Upper lobe of left lung (tissue), 4 donors: ENCODE data around the gene APOBEC3C.

Experiments
- POLR2A ChIP-seq, 4 donors: fragments of 450-650 bp; IDR thresholded peaks; one replicate each; pipeline ENCODE4 v1.5.1; 2016 to 2017; ENCODE audit warnings: antibody characterized with exemption in 4 of 4, mild to moderate bottlenecking in 2 of 4
- TF ChIP-seq, protein P1 (sequence below), 6 experiments: fragments of 450-650 bp in 4 of 6; fragments of 200-600 bp in 2 of 6; sonication (generic) in 2 of 6; IDR thresholded peaks; one replicate each; pipeline ENCODE4 v1.5.1; 2016 to 2019; ENCODE audit warnings: antibody characterized with exemption in 6 of 6

DNA sequence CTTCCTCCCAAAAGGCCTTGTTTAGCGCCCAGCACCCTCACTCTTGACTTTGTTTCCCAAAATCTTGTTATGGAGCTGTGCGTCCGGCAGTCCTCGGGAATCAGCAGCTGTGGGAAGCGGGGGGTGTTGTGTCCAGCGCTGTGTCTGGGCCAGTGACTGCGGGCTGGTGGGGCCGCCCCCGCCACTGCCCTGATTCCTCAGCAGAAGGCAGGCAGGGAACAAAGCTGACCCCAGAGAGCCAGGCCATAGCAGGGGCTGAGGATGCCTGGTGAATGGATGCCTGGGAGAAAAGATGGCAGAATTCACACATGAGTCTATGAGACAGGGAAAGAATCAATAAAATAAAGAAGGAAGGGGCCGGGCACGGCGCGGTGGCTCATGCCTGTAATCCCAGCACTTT lies 2.5 kb downstream of the APOBEC3C start:
- TF ChIP-seq, protein P1, sequence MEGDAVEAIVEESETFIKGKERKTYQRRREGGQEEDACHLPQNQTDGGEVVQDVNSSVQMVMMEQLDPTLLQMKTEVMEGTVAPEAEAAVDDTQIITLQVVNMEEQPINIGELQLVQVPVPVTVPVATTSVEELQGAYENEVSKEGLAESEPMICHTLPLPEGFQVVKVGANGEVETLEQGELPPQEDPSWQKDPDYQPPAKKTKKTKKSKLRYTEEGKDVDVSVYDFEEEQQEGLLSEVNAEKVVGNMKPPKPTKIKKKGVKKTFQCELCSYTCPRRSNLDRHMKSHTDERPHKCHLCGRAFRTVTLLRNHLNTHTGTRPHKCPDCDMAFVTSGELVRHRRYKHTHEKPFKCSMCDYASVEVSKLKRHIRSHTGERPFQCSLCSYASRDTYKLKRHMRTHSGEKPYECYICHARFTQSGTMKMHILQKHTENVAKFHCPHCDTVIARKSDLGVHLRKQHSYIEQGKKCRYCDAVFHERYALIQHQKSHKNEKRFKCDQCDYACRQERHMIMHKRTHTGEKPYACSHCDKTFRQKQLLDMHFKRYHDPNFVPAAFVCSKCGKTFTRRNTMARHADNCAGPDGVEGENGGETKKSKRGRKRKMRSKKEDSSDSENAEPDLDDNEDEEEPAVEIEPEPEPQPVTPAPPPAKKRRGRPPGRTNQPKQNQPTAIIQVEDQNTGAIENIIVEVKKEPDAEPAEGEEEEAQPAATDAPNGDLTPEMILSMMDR (IDR thresholded peaks at IDR 0.05), result no peak
- no peak for TF ChIP-seq POLR2A (IDR thresholded peaks at IDR 0.05)
